NCI-H2081 (cell line): ENCODE results near the gene SRGAP2C.
"Not testable (repeated sequence)": the region's sequence is repeated elsewhere in the genome, so short reads cannot be mapped to it uniquely, and the experiment has no call there.

Experiments
- DNase-seq, 2 experiments: peaks; one replicate each; lab custom pipeline; 2025; lab: John Stamatoyannopoulos, UW

The SRGAP2C gene

GRCh38 chr1:121385563-121386288 is 201.0 kb downstream of the SRGAP2C start:
- DNase-seq: not testable (repeated sequence)

- DNase-seq: not testable (repeated sequence)
These were observed 201.7 kb downstream of the SRGAP2C start for GRCh38 chr1:121386319-121386948.

GRCh38 chr1:121389895-121390560 is 205.3 kb downstream of the SRGAP2C start:
- DNase-seq: not testable (repeated sequence)

- not testable (repeated sequence) for DNase-seq
These were observed 207.4 kb downstream of the SRGAP2C start for GRCh38 chr1:121392130-121392529.

GRCh38 chr1:121395718-121396201 is 211.0 kb downstream of the SRGAP2C start:
- DNase-seq: not testable (repeated sequence)

- not testable (repeated sequence) for DNase-seq
These were observed 211.7 kb downstream of the SRGAP2C start for GRCh38 chr1:121396335-121397081.

- DNase-seq: not testable (repeated sequence)
These were observed 212.3 kb downstream of the SRGAP2C start for GRCh38 chr1:121397101-121397500.

- not testable (repeated sequence) for DNase-seq
These were observed 214.4 kb downstream of the SRGAP2C start for GRCh38 chr1:121399193-121399592.

GRCh38 chr1:121400108-121400507 is 215.3 kb downstream of the SRGAP2C start:
- DNase-seq: not testable (repeated sequence)

GRCh38 chr1:121400541-121401310 is 216.0 kb downstream of the SRGAP2C start:
- not testable (repeated sequence) for DNase-seq

GRCh38 chr1:121401375-121401955 is 216.7 kb downstream of the SRGAP2C start:
- not testable (repeated sequence) for DNase-seq

- DNase-seq: not testable (repeated sequence)
These were observed 218.5 kb downstream of the SRGAP2C start for GRCh38 chr1:121403254-121403653.

GRCh38 chr1:121408354-121408753 is 223.6 kb downstream of the SRGAP2C start:
- DNase-seq: no peak

GRCh38 chr1:121413821-121414220 is 229.0 kb downstream of the SRGAP2C start:
- no peak for DNase-seq

- no peak for DNase-seq
These were observed 230.1 kb downstream of the SRGAP2C start for GRCh38 chr1:121414905-121415304.

GRCh38 chr1:121417325-121417923 is 232.6 kb downstream of the SRGAP2C start:
- DNase-seq: no peak

GRCh38 chr1:121418369-121419049 is 233.7 kb downstream of the SRGAP2C start:
- no peak for DNase-seq

GRCh38 chr1:121419050-121419615 is 234.4 kb downstream of the SRGAP2C start:
- DNase-seq: not testable (repeated sequence)

GRCh38 chr1:121421490-121421889 is 236.7 kb downstream of the SRGAP2C start:
- DNase-seq: not testable (repeated sequence)
